ENCODE data around the gene RCN2.

DNA sequence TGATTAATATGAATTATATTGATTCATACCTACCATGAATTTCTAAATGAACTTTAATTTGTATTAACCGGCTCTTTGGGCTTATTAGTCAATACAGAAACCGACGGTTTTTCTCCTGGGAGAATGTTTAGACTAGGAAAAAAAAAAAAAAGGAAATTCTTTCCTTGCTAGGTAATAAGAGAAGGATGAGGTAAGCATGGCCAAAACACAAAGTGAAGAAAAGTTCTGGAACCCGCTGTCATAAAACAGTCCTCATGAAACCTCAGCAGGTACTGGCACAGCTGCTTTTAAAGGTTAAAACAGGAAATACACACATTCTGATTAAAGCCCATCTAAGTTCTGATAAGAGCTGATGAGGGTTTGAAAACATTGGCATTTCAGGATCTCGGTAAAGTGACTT is 32.6 kb downstream of the RCN2 start:
- TF ChIP-seq, protein P1, sequence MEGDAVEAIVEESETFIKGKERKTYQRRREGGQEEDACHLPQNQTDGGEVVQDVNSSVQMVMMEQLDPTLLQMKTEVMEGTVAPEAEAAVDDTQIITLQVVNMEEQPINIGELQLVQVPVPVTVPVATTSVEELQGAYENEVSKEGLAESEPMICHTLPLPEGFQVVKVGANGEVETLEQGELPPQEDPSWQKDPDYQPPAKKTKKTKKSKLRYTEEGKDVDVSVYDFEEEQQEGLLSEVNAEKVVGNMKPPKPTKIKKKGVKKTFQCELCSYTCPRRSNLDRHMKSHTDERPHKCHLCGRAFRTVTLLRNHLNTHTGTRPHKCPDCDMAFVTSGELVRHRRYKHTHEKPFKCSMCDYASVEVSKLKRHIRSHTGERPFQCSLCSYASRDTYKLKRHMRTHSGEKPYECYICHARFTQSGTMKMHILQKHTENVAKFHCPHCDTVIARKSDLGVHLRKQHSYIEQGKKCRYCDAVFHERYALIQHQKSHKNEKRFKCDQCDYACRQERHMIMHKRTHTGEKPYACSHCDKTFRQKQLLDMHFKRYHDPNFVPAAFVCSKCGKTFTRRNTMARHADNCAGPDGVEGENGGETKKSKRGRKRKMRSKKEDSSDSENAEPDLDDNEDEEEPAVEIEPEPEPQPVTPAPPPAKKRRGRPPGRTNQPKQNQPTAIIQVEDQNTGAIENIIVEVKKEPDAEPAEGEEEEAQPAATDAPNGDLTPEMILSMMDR (conservative IDR thresholded peaks at IDR 0.05; ENCODE audit: low read depth, low read length), result no peak
- no peak for TF ChIP-seq EZH2 (IDR thresholded peaks at IDR 0.05; ENCODE audit: borderline replicate concordance, low read depth, low read length, poor library complexity, severe bottlenecking)
